ENCODE results near the gene BRSK2.

Gene BRSK2

GRCh38 chr11:1493650-1494244, 104.0 kb downstream of the BRSK2 start:
- peaks cover 53% of the 10 kb centered on the region for H3K79me2 ChIP-seq (ENCODE audit: low read length)
- H4K20me1 ChIP-seq (ENCODE audit: insufficient read depth, low read length), result no peaks in the 10 kb centered on the region
- no peaks in the 10 kb centered on the region for H3K27me3 ChIP-seq (replicated peaks; ENCODE audit: insufficient read depth, low read length)
- H3K9ac ChIP-seq (ENCODE audit: low read length), result no peak overlapping the region
- no peaks in the 10 kb centered on the region for H3K36me3 ChIP-seq (replicated peaks; ENCODE audit: insufficient read depth, low read length)
- H3K9me3 ChIP-seq (replicated peaks; ENCODE audit: insufficient read depth, low read length), result no peaks in the 10 kb centered on the region
- no peaks in the 10 kb centered on the region for H3K9me2 ChIP-seq (replicated peaks; ENCODE audit: insufficient read depth, low read length)
- TF ChIP-seq EZH2 (optimal IDR thresholded peaks at IDR 0.05; ENCODE audit: low read depth, low read length), result no peak
- no peak for TF ChIP-seq CTCF (IDR thresholded peaks at IDR 0.05; ENCODE audit: low read length)
- TF ChIP-seq EZH2phosphoT487 (IDR thresholded peaks at IDR 0.05; ENCODE audit: low read length), result no peak
- no peak for DNase-seq
- no peak overlapping the region for H2AFZ ChIP-seq (ENCODE audit: low read length)
- H3K4me1 ChIP-seq (ENCODE audit: low read length), result no peaks in the 10 kb centered on the region
- no peak overlapping the region for H3K4me3 ChIP-seq (ENCODE audit: low read length)
- no peaks in the 10 kb centered on the region for H3F3A ChIP-seq (ENCODE audit: insufficient read depth, low read length)
- H3K27ac ChIP-seq (ENCODE audit: low read length), result no peak overlapping the region
- H3K4me2 ChIP-seq (ENCODE audit: low read depth, low read length), result no peak overlapping the region

- H3K27me3 ChIP-seq (replicated peaks; ENCODE audit: insufficient read depth, low read length), result no peaks in the 10 kb centered on the region
- no peaks in the 10 kb centered on the region for H4K20me1 ChIP-seq (ENCODE audit: insufficient read depth, low read length)
- H3K4me1 ChIP-seq (ENCODE audit: low read length), result no peaks in the 10 kb centered on the region
- H3K9ac ChIP-seq (ENCODE audit: low read length), result no peak overlapping the region
- peaks cover 59% of the 10 kb centered on the region for H3K79me2 ChIP-seq (ENCODE audit: low read length)
- H3K4me2 ChIP-seq (ENCODE audit: low read depth, low read length), result no peak overlapping the region
- TF ChIP-seq EZH2 (optimal IDR thresholded peaks at IDR 0.05; ENCODE audit: low read depth, low read length), result no peak
- no peak for TF ChIP-seq EZH2phosphoT487 (IDR thresholded peaks at IDR 0.05; ENCODE audit: low read length)
- no peak for TF ChIP-seq CTCF (IDR thresholded peaks at IDR 0.05; ENCODE audit: low read length)
- no peaks in the 10 kb centered on the region for H3K9me2 ChIP-seq (replicated peaks; ENCODE audit: insufficient read depth, low read length)
- no peaks in the 10 kb centered on the region for H3F3A ChIP-seq (ENCODE audit: insufficient read depth, low read length)
- no peak overlapping the region for H3K27ac ChIP-seq (ENCODE audit: low read length)
- H3K4me3 ChIP-seq (ENCODE audit: low read length), result no peak overlapping the region
- H2AFZ ChIP-seq (ENCODE audit: low read length), result no peak overlapping the region
- H3K36me3 ChIP-seq (replicated peaks; ENCODE audit: insufficient read depth, low read length), result no peaks in the 10 kb centered on the region
- no peaks in the 10 kb centered on the region for H3K9me3 ChIP-seq (replicated peaks; ENCODE audit: insufficient read depth, low read length)
- DNase-seq, result no peak
These were observed 104.9 kb downstream of the BRSK2 start for GRCh38 chr11:1494650-1495049.

GRCh38 chr11:1496091-1496760, 106.5 kb downstream of the BRSK2 start:
- H3K36me3 ChIP-seq (replicated peaks; ENCODE audit: insufficient read depth, low read length), result no peaks in the 10 kb centered on the region
- H2AFZ ChIP-seq (ENCODE audit: low read length), result no peak overlapping the region
- no peak overlapping the region for H3K27ac ChIP-seq (ENCODE audit: low read length)
- no peak overlapping the region for H3K9ac ChIP-seq (ENCODE audit: low read length)
- no peaks in the 10 kb centered on the region for H3K27me3 ChIP-seq (replicated peaks; ENCODE audit: insufficient read depth, low read length)
- H3K4me2 ChIP-seq (ENCODE audit: low read depth, low read length), result no peak overlapping the region
- no peaks in the 10 kb centered on the region for H3F3A ChIP-seq (ENCODE audit: insufficient read depth, low read length)
- H4K20me1 ChIP-seq (ENCODE audit: insufficient read depth, low read length), result no peaks in the 10 kb centered on the region
- DNase-seq, result no peak
- TF ChIP-seq CTCF (IDR thresholded peaks at IDR 0.05; ENCODE audit: low read length) (no peak), EZH2phosphoT487 (IDR thresholded peaks at IDR 0.05; ENCODE audit: low read length) (no peak), EZH2 (optimal IDR thresholded peaks at IDR 0.05; ENCODE audit: low read depth, low read length) (no peak)
- no peak overlapping the region for H3K4me3 ChIP-seq (ENCODE audit: low read length)
- no peaks in the 10 kb centered on the region for H3K9me2 ChIP-seq (replicated peaks; ENCODE audit: insufficient read depth, low read length)
- H3K4me1 ChIP-seq (ENCODE audit: low read length), result no peaks in the 10 kb centered on the region
- no peaks in the 10 kb centered on the region for H3K9me3 ChIP-seq (replicated peaks; ENCODE audit: insufficient read depth, low read length)
- H3K79me2 ChIP-seq (ENCODE audit: low read length), result peaks cover 51% of the 10 kb centered on the region
